Measurements from ENCODE around the gene TGFBR2.
A peak's percentile ranks its signal among the peaks of the same experiment; 100 is the strongest.

TGFBR2 gene

DNA sequence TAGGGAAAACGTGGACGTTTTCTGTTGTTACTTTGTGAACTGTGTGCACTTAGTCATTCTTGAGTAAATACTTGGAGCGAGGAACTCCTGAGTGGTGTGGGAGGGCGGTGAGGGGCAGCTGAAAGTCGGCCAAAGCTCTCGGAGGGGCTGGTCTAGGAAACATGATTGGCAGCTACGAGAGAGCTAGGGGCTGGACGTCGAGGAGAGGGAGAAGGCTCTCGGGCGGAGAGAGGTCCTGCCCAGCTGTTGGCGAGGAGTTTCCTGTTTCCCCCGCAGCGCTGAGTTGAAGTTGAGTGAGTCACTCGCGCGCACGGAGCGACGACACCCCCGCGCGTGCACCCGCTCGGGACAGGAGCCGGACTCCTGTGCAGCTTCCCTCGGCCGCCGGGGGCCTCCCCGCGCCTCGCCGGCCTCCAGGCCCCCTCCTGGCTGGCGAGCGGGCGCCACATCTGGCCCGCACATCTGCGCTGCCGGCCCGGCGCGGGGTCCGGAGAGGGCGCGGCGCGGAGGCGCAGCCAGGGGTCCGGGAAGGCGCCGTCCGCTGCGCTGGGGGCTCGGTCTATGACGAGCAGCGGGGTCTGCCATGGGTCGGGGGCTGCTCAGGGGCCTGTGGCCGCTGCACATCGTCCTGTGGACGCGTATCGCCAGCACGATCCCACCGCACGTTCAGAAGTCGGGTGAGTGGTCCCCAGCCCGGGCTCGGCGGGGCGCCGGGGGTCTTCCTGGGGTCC is at the start of gene TGFBR2:
Gene TGFBR2 (plus strand): TSS at position 301 of the 731 bp plus-strand sequence. CDS start 283 bp downstream, at position 584.
- TF ChIP-seq, protein P1, sequence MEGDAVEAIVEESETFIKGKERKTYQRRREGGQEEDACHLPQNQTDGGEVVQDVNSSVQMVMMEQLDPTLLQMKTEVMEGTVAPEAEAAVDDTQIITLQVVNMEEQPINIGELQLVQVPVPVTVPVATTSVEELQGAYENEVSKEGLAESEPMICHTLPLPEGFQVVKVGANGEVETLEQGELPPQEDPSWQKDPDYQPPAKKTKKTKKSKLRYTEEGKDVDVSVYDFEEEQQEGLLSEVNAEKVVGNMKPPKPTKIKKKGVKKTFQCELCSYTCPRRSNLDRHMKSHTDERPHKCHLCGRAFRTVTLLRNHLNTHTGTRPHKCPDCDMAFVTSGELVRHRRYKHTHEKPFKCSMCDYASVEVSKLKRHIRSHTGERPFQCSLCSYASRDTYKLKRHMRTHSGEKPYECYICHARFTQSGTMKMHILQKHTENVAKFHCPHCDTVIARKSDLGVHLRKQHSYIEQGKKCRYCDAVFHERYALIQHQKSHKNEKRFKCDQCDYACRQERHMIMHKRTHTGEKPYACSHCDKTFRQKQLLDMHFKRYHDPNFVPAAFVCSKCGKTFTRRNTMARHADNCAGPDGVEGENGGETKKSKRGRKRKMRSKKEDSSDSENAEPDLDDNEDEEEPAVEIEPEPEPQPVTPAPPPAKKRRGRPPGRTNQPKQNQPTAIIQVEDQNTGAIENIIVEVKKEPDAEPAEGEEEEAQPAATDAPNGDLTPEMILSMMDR (IDR thresholded peaks at IDR 0.05; ENCODE audit: low read depth, low read length, missing control alignments): no peak
- peak; percentile 92 for DNase-seq (ENCODE audit: extremely low read depth, low read depth)
- peak within 1 kb of the TSS; percentile 64 for H3K4me3 ChIP-seq (replicated peaks; ENCODE audit: low read depth, low read length)

DNA sequence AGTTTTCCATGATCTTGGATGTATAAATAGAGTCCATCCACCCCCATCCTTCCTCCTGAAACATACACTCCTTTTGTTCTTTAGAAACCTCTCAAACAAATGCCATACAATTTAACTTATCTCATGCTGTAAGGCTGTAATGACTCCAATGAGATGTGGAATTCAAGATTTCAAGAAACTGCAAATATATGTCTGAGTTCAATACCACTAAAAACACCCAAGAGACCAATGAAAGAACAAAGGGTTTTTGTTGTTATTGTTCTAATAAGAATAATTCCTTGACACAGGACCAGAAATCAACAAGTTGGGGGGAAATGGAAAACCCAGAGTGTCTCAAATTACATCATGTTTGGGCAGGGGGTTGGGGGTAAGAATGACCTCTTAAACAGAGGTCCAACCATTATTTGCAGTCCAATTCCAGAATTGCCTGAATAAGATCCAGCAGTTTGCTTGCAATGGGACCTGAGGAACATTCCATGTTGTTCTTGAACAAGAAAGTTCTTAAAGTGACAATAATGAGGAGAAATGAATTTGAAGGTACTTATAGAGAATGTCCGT is 48.6 kb upstream of the TGFBR2 start:
- no peak overlapping the region for H3K4me3 ChIP-seq (replicated peaks; ENCODE audit: low read depth, low read length)
- TF ChIP-seq, protein P1 (IDR thresholded peaks at IDR 0.05; ENCODE audit: low read depth, low read length, missing control alignments): no peak
- no peak for DNase-seq (ENCODE audit: extremely low read depth, low read depth)

DNA sequence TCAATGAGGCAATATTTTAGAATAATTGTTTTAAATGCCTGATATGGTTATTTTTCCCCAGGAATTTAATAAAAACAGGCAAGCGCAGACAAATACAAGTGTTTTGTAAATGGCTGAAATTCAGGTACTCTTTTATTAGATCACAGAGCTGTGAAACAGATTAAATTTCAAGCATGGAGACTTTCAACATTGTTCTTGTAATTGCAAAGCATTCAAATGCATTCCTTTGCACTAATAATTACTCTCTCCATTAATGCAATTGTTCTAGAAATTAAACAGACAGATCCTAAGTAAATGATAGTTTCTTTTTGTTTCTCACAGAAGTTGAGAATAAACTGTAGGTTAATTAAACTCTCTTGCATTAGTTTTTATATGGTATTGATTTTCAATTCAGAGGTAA is 42.4 kb upstream of the TGFBR2 start:
- no peak for DNase-seq (ENCODE audit: extremely low read depth, low read depth)
- TF ChIP-seq, protein P1 (IDR thresholded peaks at IDR 0.05; ENCODE audit: low read depth, low read length, missing control alignments): no peak
- no peak overlapping the region for H3K4me3 ChIP-seq (replicated peaks; ENCODE audit: low read depth, low read length)

DNA sequence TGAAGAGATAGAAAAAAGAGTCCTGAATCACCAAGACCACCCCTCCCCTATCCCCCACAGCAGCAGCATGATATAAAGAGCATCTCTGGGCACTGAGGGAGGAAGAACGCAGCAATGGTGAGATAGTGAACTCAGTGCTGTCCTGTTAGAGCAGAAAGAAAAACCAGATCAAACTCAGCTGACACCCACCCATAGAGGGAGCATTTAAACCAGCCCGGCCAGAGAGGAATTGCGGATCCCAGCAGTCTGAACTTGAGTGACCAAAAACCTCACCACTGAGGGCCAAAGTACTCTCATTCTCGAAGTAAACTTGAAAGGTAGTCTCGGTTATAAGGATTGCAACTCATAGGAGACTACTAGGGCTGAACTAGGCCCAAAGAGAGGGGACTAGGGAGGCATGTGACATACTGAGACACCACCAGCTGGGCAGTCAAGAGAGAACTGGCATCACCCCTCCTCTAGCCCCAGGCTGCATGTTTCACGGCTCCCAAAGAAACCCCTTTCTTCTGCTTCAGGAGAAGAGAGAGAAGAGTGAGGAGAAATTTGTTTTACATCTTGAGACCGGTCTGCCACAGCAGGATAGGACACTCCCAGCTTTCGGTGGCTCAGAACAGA is 39.2 kb upstream of the TGFBR2 start:
- H3K4me3 ChIP-seq (replicated peaks; ENCODE audit: low read depth, low read length): no peak overlapping the region
- no peak for DNase-seq (ENCODE audit: extremely low read depth, low read depth)
- TF ChIP-seq, protein P1 (IDR thresholded peaks at IDR 0.05; ENCODE audit: low read depth, low read length, missing control alignments): no peak

DNA sequence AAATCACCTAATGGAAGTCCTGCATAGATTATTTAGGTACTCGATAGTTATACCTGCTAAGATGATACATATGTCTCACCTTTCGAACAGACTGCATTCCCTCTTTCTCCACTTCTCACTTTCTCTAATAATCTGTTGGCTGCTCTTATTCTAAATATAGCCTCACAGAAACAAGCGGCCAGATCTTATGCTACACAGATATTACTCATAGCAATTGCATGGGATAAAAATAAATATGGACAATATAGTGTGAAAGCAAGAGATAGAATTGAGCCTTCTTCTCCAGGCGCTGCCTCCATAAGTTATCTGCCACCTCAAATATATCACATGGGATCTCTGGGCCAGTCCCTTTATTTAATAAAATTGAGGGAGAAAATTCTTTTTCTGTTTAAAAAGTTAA is 29.5 kb upstream of the TGFBR2 start:
- no peak for DNase-seq (ENCODE audit: extremely low read depth, low read depth)
- H3K4me3 ChIP-seq (replicated peaks; ENCODE audit: low read depth, low read length): no peak overlapping the region
- TF ChIP-seq, protein P1 (IDR thresholded peaks at IDR 0.05; ENCODE audit: low read depth, low read length, missing control alignments): no peak

DNA sequence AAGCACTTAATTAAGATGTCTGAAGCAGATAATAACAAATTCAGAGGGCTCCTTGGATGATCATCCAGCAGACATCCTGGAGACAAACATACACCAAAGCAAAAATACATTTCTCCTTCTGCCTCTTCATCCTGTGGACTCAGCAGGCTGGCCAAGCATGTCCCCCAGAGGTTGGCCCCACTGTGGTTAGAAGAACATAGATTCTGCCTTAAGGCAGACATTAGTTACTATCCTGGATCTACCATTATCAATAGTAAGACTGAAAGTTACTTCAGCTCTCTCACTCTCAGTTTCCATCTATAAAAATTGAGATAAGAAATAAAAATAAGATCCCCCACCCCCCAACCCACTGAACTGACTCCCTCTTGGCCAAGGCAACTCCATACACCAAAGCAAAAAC is 28.6 kb upstream of the TGFBR2 start:
- no peak for DNase-seq (ENCODE audit: extremely low read depth, low read depth)
- no peak overlapping the region for H3K4me3 ChIP-seq (replicated peaks; ENCODE audit: low read depth, low read length)
- TF ChIP-seq, protein P1 (IDR thresholded peaks at IDR 0.05; ENCODE audit: low read depth, low read length, missing control alignments): no peak
